HepG2 (cell line): ENCODE measurements around the gene SPAG9. TPM values are rescaled to one million over a fixed set of nuclear protein-coding genes. Genes with fewer than 3 reads are reported as not detected.

Experiments used
- CEBPG ChIP-seq: IDR thresholded peaks from 2 replicates; pipeline ENCODE4 v1.6.1; 2016
- DZIP1 ChIP-seq: sonication (generic); formaldehyde crosslinking; IDR thresholded peaks from 2 replicates; pipeline ENCODE4 v1.5.0; 2020; ENCODE audit warnings: mild to moderate bottlenecking, missing genetic modification reagents
- MAFG ChIP-seq: sonication (generic); formaldehyde crosslinking; IDR thresholded peaks from 2 replicates; pipeline ENCODE4 v1.5.1; 2020; ENCODE audit warnings: mild to moderate bottlenecking, missing genetic modification reagents
- PCBP1 ChIP-seq: fragments of 200-400 bp; formaldehyde crosslinking; IDR thresholded peaks from 2 replicates; pipeline ENCODE4 v1.6.1; 2017; ENCODE audit warnings: mild to moderate bottlenecking, low read depth, low read length, borderline replicate concordance
- SP4 ChIP-seq: sonication (generic); formaldehyde crosslinking; IDR thresholded peaks from 2 replicates; pipeline ENCODE4 v1.8.1; 2023; ENCODE audit warnings: mild to moderate bottlenecking, missing genetic modification reagents
- YEATS4 ChIP-seq: sonication (generic); formaldehyde crosslinking; IDR thresholded peaks from 2 replicates; pipeline ENCODE4 v1.4.0; 2020; ENCODE audit warnings: missing genetic modification reagents, borderline replicate concordance
- ZBTB20 ChIP-seq: sonication (generic); formaldehyde crosslinking; IDR thresholded peaks from 2 replicates; pipeline ENCODE4 v1.8.1; 2023; ENCODE audit warnings: missing genetic modification reagents, low read depth, mild to moderate bottlenecking, borderline replicate concordance
- ZBTB39 ChIP-seq: sonication (generic); formaldehyde crosslinking; IDR thresholded peaks from 2 replicates; pipeline ENCODE4 v1.5.0; 2020; ENCODE audit warnings: missing genetic modification reagents
- ZNF510 ChIP-seq: sonication (generic); formaldehyde crosslinking; IDR thresholded peaks from 2 replicates; pipeline ENCODE4 v1.4.0; 2020; ENCODE audit warnings: low read depth, mild to moderate bottlenecking, missing genetic modification reagents
- polyA plus RNA-seq, 8 experiments: library from polyadenylated mRNA; depleted of rRNA in 3 of 8; stranded (reverse) in 7 of 8; unstranded in 1 of 8; fragments of >200 nt; fragmentation: Illumina TruSeq in 4 of 8; extraction: Trizol in 4 of 8; gene quantifications; 2 replicates each; pipeline versions ENCODE4 v1.2.1 to v1.2.3, GENCODE V29; 2011 to 2016; ENCODE audit warnings: low read depth in 4 of 8, missing spikeins in 1 of 8, mixed read lengths in 1 of 8; ENCODE audit not compliant: insufficient read depth in 1 of 8
- total RNA-seq, 5 experiments: library from RNA; depleted of rRNA; stranded (reverse); fragments of >200 nt; fragmentation: Illumina TruSeq; extraction: Trizol; gene quantifications; 2 replicates each; pipeline ENCODE4 v1.2.3, GENCODE V29; 2016; ENCODE audit warnings: low read depth in 1 of 5
- TF ChIP-seq, protein P1 (sequence below): sonication (generic); formaldehyde crosslinking; IDR thresholded peaks from 2 replicates; pipeline ENCODE4 v1.4.0; 2020; ENCODE audit warnings: missing genetic modification reagents, mild to moderate bottlenecking, borderline replicate concordance

Gene SPAG9
- total and polyA plus RNA-seq, 2 of the 13 experiments (the other 11 are each of a cell fraction or from before 2014, with no cell fraction given): 43.2 to 78.6 TPM

DNA sequence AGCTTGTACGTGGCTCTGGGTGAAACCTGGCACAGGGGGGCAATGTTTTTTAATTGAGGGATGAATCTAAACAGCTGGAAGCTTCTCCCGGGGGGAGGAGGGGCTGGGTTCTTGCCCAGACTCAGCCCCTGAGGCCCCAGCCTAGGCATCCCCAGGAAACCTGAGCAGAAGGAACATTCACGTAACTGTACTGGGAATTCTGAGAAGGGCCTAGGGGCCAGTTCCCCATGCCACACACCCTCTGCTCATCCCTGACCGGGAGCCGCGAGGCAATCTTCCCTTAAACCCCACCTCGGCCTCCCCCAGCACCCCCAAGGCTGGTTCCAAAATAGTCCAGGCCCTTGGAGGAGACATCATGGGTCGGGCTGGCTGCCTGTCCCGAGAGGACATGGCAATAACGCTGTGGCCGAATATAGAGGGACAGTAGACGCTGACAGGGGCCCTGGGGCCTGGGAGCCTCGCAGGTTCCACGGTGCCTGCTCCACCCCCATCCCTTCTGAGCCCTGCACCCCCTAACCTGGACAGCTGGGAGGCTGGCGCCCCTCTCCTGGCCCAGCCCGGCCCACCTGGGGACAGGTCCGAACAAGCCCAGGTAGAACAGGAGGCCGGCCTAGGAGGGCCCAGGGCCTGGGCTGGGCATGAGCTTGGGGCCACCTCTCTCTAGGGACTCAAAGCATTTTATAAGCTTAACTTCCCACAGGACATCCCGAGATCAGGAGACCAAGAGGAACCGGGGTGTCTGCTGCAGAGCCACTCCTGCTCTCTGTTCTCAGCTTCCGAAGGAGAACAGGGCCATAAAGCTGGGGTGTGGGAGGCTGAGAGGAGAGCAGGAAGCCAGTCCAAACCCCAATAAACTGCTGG is 171.3 kb downstream of the SPAG9 start (continued):
- 0 out of 2 replicates have a peak, but pooled peaks have one; percentile 5 for TF ChIP-seq ZBTB20 (CRISPR knock-in tag)
- TF ChIP-seq, protein P1, sequence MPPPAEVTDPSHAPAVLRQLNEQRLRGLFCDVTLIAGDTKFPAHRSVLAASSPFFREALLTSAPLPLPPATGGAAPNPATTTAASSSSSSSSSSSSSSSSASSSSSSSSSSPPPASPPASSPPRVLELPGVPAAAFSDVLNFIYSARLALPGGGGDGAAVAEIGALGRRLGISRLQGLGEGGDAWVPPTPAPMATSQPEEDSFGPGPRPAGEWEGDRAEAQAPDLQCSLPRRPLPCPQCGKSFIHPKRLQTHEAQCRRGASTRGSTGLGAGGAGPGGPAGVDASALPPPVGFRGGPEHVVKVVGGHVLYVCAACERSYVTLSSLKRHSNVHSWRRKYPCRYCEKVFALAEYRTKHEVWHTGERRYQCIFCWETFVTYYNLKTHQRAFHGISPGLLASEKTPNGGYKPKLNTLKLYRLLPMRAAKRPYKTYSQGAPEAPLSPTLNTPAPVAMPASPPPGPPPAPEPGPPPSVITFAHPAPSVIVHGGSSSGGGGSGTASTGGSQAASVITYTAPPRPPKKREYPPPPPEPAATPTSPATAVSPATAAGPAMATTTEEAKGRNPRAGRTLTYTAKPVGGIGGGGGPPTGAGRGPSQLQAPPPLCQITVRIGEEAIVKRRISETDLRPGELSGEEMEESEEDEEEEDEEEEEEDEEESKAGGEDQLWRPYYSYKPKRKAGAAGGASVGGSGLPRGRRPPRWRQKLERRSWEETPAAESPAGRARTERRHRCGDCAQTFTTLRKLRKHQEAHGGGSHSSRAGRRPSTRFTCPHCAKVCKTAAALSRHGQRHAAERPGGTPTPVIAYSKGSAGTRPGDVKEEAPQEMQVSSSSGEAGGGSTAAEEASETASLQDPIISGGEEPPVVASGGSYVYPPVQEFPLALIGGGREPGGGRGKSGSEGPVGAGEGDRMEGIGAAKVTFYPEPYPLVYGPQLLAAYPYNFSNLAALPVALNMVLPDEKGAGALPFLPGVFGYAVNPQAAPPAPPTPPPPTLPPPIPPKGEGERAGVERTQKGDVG (CRISPR knock-in tag): peak; percentile 29; the same call in 1 of the 2 replicates
- no peak for TF ChIP-seq CEBPG
- 0 out of 2 replicates have a peak, but pooled peaks have one; percentile 4 for TF ChIP-seq SP4 (CRISPR knock-in tag)
- no peak for TF ChIP-seq MAFG (CRISPR knock-in tag)
- TF ChIP-seq ZNF510 (CRISPR knock-in tag): no peak
- 0 out of 2 replicates have a peak, but pooled peaks have one; percentile 60 for TF ChIP-seq DZIP1
- TF ChIP-seq YEATS4 (CRISPR knock-in tag): 0 out of 2 replicates have a peak, but pooled peaks have one; percentile 0
- peak; percentile 16; the same call in 1 of the 2 replicates for TF ChIP-seq ZBTB39 (CRISPR knock-in tag)
- TF ChIP-seq PCBP1: 0 out of 2 replicates have a peak, but pooled peaks have one; percentile 30
